ENCODE measurements around the gene PTPRC. TPM values are rescaled to one million over a fixed set of nuclear protein-coding genes. Genes with fewer than 3 reads are reported as not detected.

Gene PTPRC
- total and polyA plus RNA-seq, 9 donors, result 1.9 to 17.5 (median 6.9) TPM

GRCh38 chr1:198669023-198669698, 30.3 kb downstream of the PTPRC start:
- 72 to 80% (median 73%) methylated on average over 5 of the region's 5 CpGs for WGBS, 3 donors
- intact Hi-C loops (cut with DNase I), result no loop called here
- H3K27me3 ChIP-seq, result no peaks in the 10 kb centered on the region
- no peaks in the 10 kb centered on the region for H3K9me3 ChIP-seq
- no peak overlapping the region for H3K27ac ChIP-seq
- H3K4me3 ChIP-seq, result no peak overlapping the region
- no peaks in the 10 kb centered on the region for H3K36me3 ChIP-seq
- no peak for DNase-seq
- TF ChIP-seq POLR2A (IDR thresholded peaks at IDR 0.05), result no peak
- H3K4me1 ChIP-seq (ENCODE audit: insufficient read depth), result no peaks in the 10 kb centered on the region

GRCh38 chr1:198669771-198670170, 30.9 kb downstream of the PTPRC start:
- no peak for DNase-seq
- 69 to 95% (median 75%) methylated on average over 2 of the region's 2 CpGs for WGBS, 3 donors
- intact Hi-C loops (cut with DNase I), result no loop called here
- Histone ChIP-seq H3K4me1 (ENCODE audit: insufficient read depth) (no peaks in the 10 kb centered on the region), H3K36me3 (no peaks in the 10 kb centered on the region), H3K27me3 (no peaks in the 10 kb centered on the region), H3K9me3 (no peaks in the 10 kb centered on the region), H3K27ac (no peak overlapping the region), H3K4me3 (no peak overlapping the region)
- TF ChIP-seq EP300 (IDR thresholded peaks at IDR 0.05) (no peak), POLR2A (IDR thresholded peaks at IDR 0.05) (no peak), CTCF (IDR thresholded peaks at IDR 0.05) (no peak)

- DNase-seq, result no peak
- 80 to 85% (median 80%) methylated on average over 1 of the region's 1 CpG for WGBS, 3 donors
- Histone ChIP-seq H3K36me3 (no peaks in the 10 kb centered on the region), H3K27me3 (no peaks in the 10 kb centered on the region), H3K4me3 (no peak overlapping the region), H3K4me1 (ENCODE audit: insufficient read depth) (no peaks in the 10 kb centered on the region), H3K27ac (no peak overlapping the region), H3K9me3 (no peaks in the 10 kb centered on the region)
- intact Hi-C loops (cut with DNase I), result no loop called here
- TF ChIP-seq CTCF (IDR thresholded peaks at IDR 0.05) (no peak), POLR2A (IDR thresholded peaks at IDR 0.05) (no peak), EP300 (IDR thresholded peaks at IDR 0.05) (no peak)
Measured at GRCh38 chr1:198671136-198671535, 32.3 kb downstream of the PTPRC start.

GRCh38 chr1:198672124-198672523, 33.3 kb downstream of the PTPRC start:
- Histone ChIP-seq H3K4me1 (ENCODE audit: insufficient read depth) (no peaks in the 10 kb centered on the region), H3K36me3 (no peaks in the 10 kb centered on the region), H3K4me3 (no peak overlapping the region), H3K27ac (no peak overlapping the region), H3K27me3 (no peaks in the 10 kb centered on the region), H3K9me3 (no peaks in the 10 kb centered on the region)
- DNase-seq, result no peak
- intact Hi-C loops (cut with DNase I), result no loop called here
- TF ChIP-seq EP300 (IDR thresholded peaks at IDR 0.05) (no peak), POLR2A (IDR thresholded peaks at IDR 0.05) (no peak), CTCF (IDR thresholded peaks at IDR 0.05) (no peak)
- 76 to 88% (median 81%) methylated on average over 3 of the region's 3 CpGs for WGBS, 3 donors

GRCh38 chr1:198674009-198674408, 35.2 kb downstream of the PTPRC start:
- 90 to 92% (median 90%) methylated on average over 2 of the region's 2 CpGs for WGBS, 3 donors
- TF ChIP-seq EP300 (IDR thresholded peaks at IDR 0.05), result no peak
- no peak for TF ChIP-seq CTCF (IDR thresholded peaks at IDR 0.05)
- TF ChIP-seq POLR2A (IDR thresholded peaks at IDR 0.05), result no peak
- Histone ChIP-seq H3K4me1 (ENCODE audit: insufficient read depth) (no peaks in the 10 kb centered on the region), H3K27me3 (no peaks in the 10 kb centered on the region), H3K4me3 (no peak overlapping the region), H3K9me3 (no peaks in the 10 kb centered on the region), H3K36me3 (no peaks in the 10 kb centered on the region), H3K27ac (no peak overlapping the region)
- intact Hi-C loops (cut with DNase I), result no loop called here
- DNase-seq, result no peak

Data from ovary (tissue), 9 donors.